ENCODE results near the gene KRT5. TPM values are rescaled to one million over a fixed set of nuclear protein-coding genes. Genes with fewer than 3 reads are reported as not detected.
"Not testable (repeated sequence)": the region's sequence is repeated elsewhere in the genome, so short reads cannot be mapped to it uniquely, and the experiment has no call there.

KRT5 gene
- total RNA-seq, 1 experiment from 2014 or later = 3,552 TPM

- TF ChIP-seq, protein P1, sequence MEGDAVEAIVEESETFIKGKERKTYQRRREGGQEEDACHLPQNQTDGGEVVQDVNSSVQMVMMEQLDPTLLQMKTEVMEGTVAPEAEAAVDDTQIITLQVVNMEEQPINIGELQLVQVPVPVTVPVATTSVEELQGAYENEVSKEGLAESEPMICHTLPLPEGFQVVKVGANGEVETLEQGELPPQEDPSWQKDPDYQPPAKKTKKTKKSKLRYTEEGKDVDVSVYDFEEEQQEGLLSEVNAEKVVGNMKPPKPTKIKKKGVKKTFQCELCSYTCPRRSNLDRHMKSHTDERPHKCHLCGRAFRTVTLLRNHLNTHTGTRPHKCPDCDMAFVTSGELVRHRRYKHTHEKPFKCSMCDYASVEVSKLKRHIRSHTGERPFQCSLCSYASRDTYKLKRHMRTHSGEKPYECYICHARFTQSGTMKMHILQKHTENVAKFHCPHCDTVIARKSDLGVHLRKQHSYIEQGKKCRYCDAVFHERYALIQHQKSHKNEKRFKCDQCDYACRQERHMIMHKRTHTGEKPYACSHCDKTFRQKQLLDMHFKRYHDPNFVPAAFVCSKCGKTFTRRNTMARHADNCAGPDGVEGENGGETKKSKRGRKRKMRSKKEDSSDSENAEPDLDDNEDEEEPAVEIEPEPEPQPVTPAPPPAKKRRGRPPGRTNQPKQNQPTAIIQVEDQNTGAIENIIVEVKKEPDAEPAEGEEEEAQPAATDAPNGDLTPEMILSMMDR (IDR thresholded peaks at IDR 0.05; ENCODE audit: unreplicated experiment) = peak; percentile 50
- ChIA-PET CTCF (interaction anchor here (0.6 to 4.9 kb wide), 33 partner anchors 10 to 378 kb away, joined by 3 to 50 read pairs (median 4); partner anchors contain the start of genes KRT5, KRT6A, KRT6C and KRT84), POLR2A (interaction anchor here (0.6 to 28.5 kb wide), 12 partner anchors 6 to 371 kb away, joined by 3 to 1235 read pairs (median 4); partner anchors contain the start of genes KRT5, KRT6A and KRT6B)
- intact Hi-C loops (cut with micrococcal nuclease) = loop anchor here (1.0 to 5.0 kb wide), 2 partner anchors 65 to 116 kb away; no protein-coding TSS in a partner anchor
- H3K4me3 Mint-ChIP-seq (ENCODE audit: unreplicated experiment) = no peak overlapping the region
- no TSS peak for BruUV-seq (replicated peaks)
- DNase-seq (ENCODE audit: unreplicated experiment) = peak; percentile 75
- peak overlapping the region; percentile 4 for H3K27ac Mint-ChIP-seq (ENCODE audit: low read depth, unreplicated experiment)
- peaks cover 7% of the 10 kb centered on the region for H3K9me3 Mint-ChIP-seq (ENCODE audit: unreplicated experiment)
- H3K36me3 Mint-ChIP-seq (ENCODE audit: insufficient read depth, unreplicated experiment) = no peaks in the 10 kb centered on the region
- peaks cover 18% of the 10 kb centered on the region for H3K4me1 Mint-ChIP-seq (ENCODE audit: insufficient read depth, unreplicated experiment)
- no peaks in the 10 kb centered on the region for H3K27me3 Mint-ChIP-seq (ENCODE audit: insufficient read depth, unreplicated experiment)
Observed at GRCh38 chr12:52506858-52507715, 13.1 kb downstream of the KRT5 start.

GRCh38 chr12:52502877-52503276, 17.3 kb downstream of the KRT5 start:
- BruUV-seq (replicated peaks) = no TSS peak
- CTCF ChIA-PET = interaction anchor here (0.7 to 1.5 kb wide), 2 partner anchors 105 to 377 kb away, joined by 3 to 4 read pairs; no protein-coding TSS in a partner anchor
- Mint-ChIP-seq H3K27ac (ENCODE audit: low read depth, unreplicated experiment) (no peak overlapping the region), H3K36me3 (ENCODE audit: insufficient read depth, unreplicated experiment) (no peaks in the 10 kb centered on the region), H3K4me1 (ENCODE audit: insufficient read depth, unreplicated experiment) (peaks cover 42% of the 10 kb centered on the region), H3K9me3 (ENCODE audit: unreplicated experiment) (peaks cover 7% of the 10 kb centered on the region), H3K4me3 (ENCODE audit: unreplicated experiment) (no peak overlapping the region), H3K27me3 (ENCODE audit: insufficient read depth, unreplicated experiment) (no peaks in the 10 kb centered on the region)
- intact Hi-C loops (cut with micrococcal nuclease) = no loop called here
- POLR2A ChIA-PET = interaction anchor here (0.8 to 28.5 kb wide), 3 partner anchors 9 to 119 kb away, joined by 3 to 1235 read pairs (median 1235); partner anchors contain the start of genes KRT5 and KRT6A
- no peak for DNase-seq (ENCODE audit: unreplicated experiment)
- TF ChIP-seq, protein P1 (IDR thresholded peaks at IDR 0.05; ENCODE audit: unreplicated experiment) = no peak

GRCh38 chr12:52501490-52501889, 18.7 kb downstream of the KRT5 start:
- H3K36me3 Mint-ChIP-seq (ENCODE audit: insufficient read depth, unreplicated experiment) = no peaks in the 10 kb centered on the region
- no peaks in the 10 kb centered on the region for H3K27me3 Mint-ChIP-seq (ENCODE audit: insufficient read depth, unreplicated experiment)
- POLR2A ChIA-PET = interaction anchor here (1.6 to 28.5 kb wide), 3 partner anchors 7 to 106 kb away, joined by 4 to 1235 read pairs (median 1235); partner anchors contain the start of genes KRT5 and KRT6A
- H3K4me1 Mint-ChIP-seq (ENCODE audit: insufficient read depth, unreplicated experiment) = peaks cover 42% of the 10 kb centered on the region
- H3K27ac Mint-ChIP-seq (ENCODE audit: low read depth, unreplicated experiment) = no peak overlapping the region
- H3K4me3 Mint-ChIP-seq (ENCODE audit: unreplicated experiment) = no peak overlapping the region
- TF ChIP-seq, protein P1 (IDR thresholded peaks at IDR 0.05; ENCODE audit: unreplicated experiment) = no peak
- no TSS peak for BruUV-seq (replicated peaks)
- CTCF ChIA-PET = interaction anchor here (0.9 to 1.2 kb wide), 2 partner anchors 17 to 345 kb away, joined by 3 to 4 read pairs; no protein-coding TSS in a partner anchor
- intact Hi-C loops (cut with micrococcal nuclease) = no loop called here
- DNase-seq (ENCODE audit: unreplicated experiment) = peak; percentile 73
- H3K9me3 Mint-ChIP-seq (ENCODE audit: unreplicated experiment) = peaks cover 7% of the 10 kb centered on the region

GRCh38 chr12:52500574-52500973, 19.6 kb downstream of the KRT5 start:
- CTCF ChIA-PET = interaction anchor here (0.6 to 1.5 kb wide), 8 partner anchors 15 to 480 kb away, joined by 3 to 7 read pairs (median 4); no protein-coding TSS in a partner anchor
- DNase-seq (ENCODE audit: unreplicated experiment); H3K4me3 Mint-ChIP-seq (ENCODE audit: unreplicated experiment); H3K27me3 Mint-ChIP-seq (ENCODE audit: insufficient read depth, unreplicated experiment); H3K27ac Mint-ChIP-seq (ENCODE audit: low read depth, unreplicated experiment); H3K36me3 Mint-ChIP-seq (ENCODE audit: insufficient read depth, unreplicated experiment); intact Hi-C loops (cut with micrococcal nuclease); BruUV-seq (replicated peaks); H3K9me3 Mint-ChIP-seq (ENCODE audit: unreplicated experiment): not testable (repeated sequence)
- peaks cover 50% of the 10 kb centered on the region for H3K4me1 Mint-ChIP-seq (ENCODE audit: insufficient read depth, unreplicated experiment)
- POLR2A ChIA-PET = interaction anchor here (1.2 to 28.5 kb wide), 6 partner anchors 6 to 365 kb away, joined by 4 to 1235 read pairs (median 4); partner anchors contain the start of genes KRT5 and KRT6A

Data from MCF 10A (cell line).